HepG2 (cell line): ENCODE data around the gene DNASE1L2. TPM values are rescaled to one million over a fixed set of nuclear protein-coding genes. Genes with fewer than 3 reads are reported as not detected.

Experiments
- ATAC-seq: fragments of 200-7000 bp; cut with Tn5 transposase; 3 replicates; pipeline ENCODE4 v1.9.1; 2020; ENCODE audit warnings: mild to moderate bottlenecking, moderate library complexity
- BruUV-seq: library from RNA; stranded (reverse); fragments of 400-500 nt; replicated peaks from 2 replicates; lab custom pipeline; 2021; lab: Mats Ljungman, UMichigan
- CTCF ChIA-PET: fragments of 300-600 bp; formaldehyde crosslinking; extraction: SDS; loops from one replicate; lab custom pipeline; 2021; ENCODE audit warnings: low total read pairs, inconsistent platforms, low intra/inter-chr PET ratio; lab: Yijun Ruan, JAX
- POLR2A ChIA-PET: fragments of 350-600 bp; sonication (Branson Sonifier 250); formaldehyde crosslinking; loops from one replicate; lab custom pipeline; 2020; ENCODE audit warnings: antibody characterized with exemption, inconsistent platforms; lab: Yijun Ruan, JAX
- DNase-seq: peaks from one replicate; pipeline ENCODE4 v3.0.0-alpha.2; 2015; ENCODE audit warnings: low spot score
- FAIRE-seq: peaks from 3 replicates; lab custom pipeline; 2011; peaks lifted over from hg19 to GRCh38; lab: Jason Lieb, UNC
- H2AFZ ChIP-seq: one replicate; pipeline ENCODE4 v1.6.1; 2011; ENCODE audit warnings: low read length, inconsistent platforms
- H3K27ac ChIP-seq: fragments of 300-600 bp; 3 replicates; pipeline ENCODE4 v1.8.0; 2011; ENCODE audit warnings: mixed run types, mild to moderate bottlenecking, mixed read lengths, low read length, inconsistent platforms; ENCODE audit not compliant: insufficient read depth; ENCODE audit errors: extremely low read length
- H3K27me3 ChIP-seq, 2 experiments: fragments of 200-600 bp in 1 of 2; 2 replicates in 1 of 2; 3 replicates in 1 of 2; pipeline versions ENCODE4 v1.6.0 to v1.8.0; 2011; ENCODE audit warnings: low read length in 2 of 2, mild to moderate bottlenecking in 2 of 2, moderate library complexity in 2 of 2, inconsistent platforms in 1 of 2; ENCODE audit not compliant: insufficient read depth in 2 of 2, control insufficient read depth in 1 of 2
- H3K36me3 ChIP-seq, 2 experiments: fragments of 200-600 bp in 1 of 2; replicated peaks in 1 of 2; 2 replicates in 1 of 2; 3 replicates in 1 of 2; pipeline versions ENCODE4 v1.5.1 to v1.8.0; 2011; ENCODE audit warnings: low read length in 2 of 2, inconsistent platforms in 1 of 2; ENCODE audit not compliant: insufficient read depth in 2 of 2, control insufficient read depth in 1 of 2
- H3K4me1 ChIP-seq: 2 replicates; pipeline ENCODE4 v1.5.1; 2012; ENCODE audit warnings: low read length, inconsistent platforms; ENCODE audit not compliant: insufficient read depth
- H3K4me2 ChIP-seq: 2 replicates; pipeline ENCODE4 v1.6.0; 2011; ENCODE audit warnings: low read depth, low read length, inconsistent platforms
- H3K4me3 ChIP-seq, 3 experiments: fragments of 200-600 bp in 1 of 3; sonication (generic), shearing (Covaris generic) in 1 of 3; replicated peaks in 1 of 3; 2 replicates each; pipeline ENCODE4 v1.5.1; 2011 to 2016; ENCODE audit warnings: low read length in 3 of 3, inconsistent platforms in 2 of 3, low read depth in 2 of 3, mild to moderate bottlenecking in 2 of 3, control low read depth in 1 of 3, mixed read lengths in 1 of 3; ENCODE audit not compliant: insufficient read depth in 1 of 3
- H3K79me2 ChIP-seq: one replicate; pipeline ENCODE4 v1.6.1; 2011; ENCODE audit warnings: low read length, inconsistent platforms; ENCODE audit not compliant: insufficient read depth
- H3K9ac ChIP-seq: 2 replicates; pipeline ENCODE4 v1.6.0; 2011; ENCODE audit warnings: mild to moderate bottlenecking, low read depth, low read length, inconsistent platforms; ENCODE audit not compliant: insufficient read depth
- H3K9me3 ChIP-seq: 2 replicates; pipeline ENCODE4 v1.5.1; 2012; ENCODE audit warnings: mild to moderate bottlenecking, low read length
- H4K20me1 ChIP-seq: 2 replicates; pipeline ENCODE4 v1.6.0; 2011; ENCODE audit warnings: inconsistent platforms, mild to moderate bottlenecking, low read length, moderate library complexity; ENCODE audit not compliant: insufficient read depth
- HNF1A ChIP-seq, 2 experiments: sonication (generic) in 1 of 2; formaldehyde crosslinking in 1 of 2; IDR thresholded peaks; 2 replicates each; pipeline versions ENCODE4 v1.4.0 to v1.6.1; 2016 to 2020; ENCODE audit warnings: borderline replicate concordance in 1 of 2, low read depth in 1 of 2, mild to moderate bottlenecking in 1 of 2, missing genetic modification reagents in 1 of 2
- PHF8 ChIP-seq: sonication (generic); formaldehyde crosslinking; IDR thresholded peaks from 2 replicates; pipeline ENCODE4 v1.5.0; 2020; ENCODE audit warnings: missing genetic modification reagents
- PRDM15 ChIP-seq: sonication (generic); formaldehyde crosslinking; IDR thresholded peaks from 2 replicates; pipeline ENCODE4 v1.4.0; 2020; ENCODE audit warnings: missing genetic modification reagents
- THAP7 ChIP-seq: sonication (generic); formaldehyde crosslinking; IDR thresholded peaks from 2 replicates; pipeline ENCODE4 v1.8.1; 2023; ENCODE audit warnings: mild to moderate bottlenecking, missing genetic modification reagents
- ZNF574 ChIP-seq: sonication (generic); formaldehyde crosslinking; IDR thresholded peaks from 2 replicates; pipeline ENCODE4 v1.4.0; 2020; ENCODE audit warnings: missing genetic modification reagents
- ZNF577 ChIP-seq: sonication (generic); formaldehyde crosslinking; IDR thresholded peaks from 2 replicates; pipeline ENCODE4 v1.4.0; 2020; ENCODE audit warnings: mild to moderate bottlenecking, low read depth, missing genetic modification reagents, borderline replicate concordance
- ZNF777 ChIP-seq: sonication (generic); formaldehyde crosslinking; IDR thresholded peaks from 2 replicates; pipeline ENCODE4 v1.4.0; 2020; ENCODE audit warnings: missing genetic modification reagents
- ZNF792 ChIP-seq: IDR thresholded peaks from 2 replicates; pipeline ENCODE4 v1.6.1; 2016
- WGBS: methylation state at CpG from one replicate; pipeline ENCODE4 v1.1.6; 2017; ENCODE audit warnings: low lambda C conversion rate; 5-methylcytosine and 5-hydroxymethylcytosine counted together
- in situ Hi-C: cut with HindIII; loops from 2 replicates; pipeline ENCODE4 v1.10.0; 2017; ENCODE audit warnings: low pct_unique_long_range_greater_than_20kb; ENCODE audit not compliant: extremely low pct_ligation_motif_present
- intact Hi-C: fragments of 100-400 bp; cut with micrococcal nuclease; formaldehyde crosslinking; loops from one replicate; pipeline ENCODE4 v1.10.0; 2022; ENCODE audit not compliant: unreplicated experiment
- polyA plus RNA-seq, 8 experiments: library from polyadenylated mRNA; depleted of rRNA in 3 of 8; stranded (reverse) in 7 of 8; unstranded in 1 of 8; fragments of >200 nt; fragmentation: Illumina TruSeq in 4 of 8; extraction: Trizol in 4 of 8; gene quantifications; 2 replicates each; pipeline versions ENCODE4 v1.2.1 to v1.2.3, GENCODE V29; 2011 to 2016; ENCODE audit warnings: low read depth in 4 of 8, missing spikeins in 1 of 8, mixed read lengths in 1 of 8; ENCODE audit not compliant: insufficient read depth in 1 of 8
- total RNA-seq, 5 experiments: library from RNA; depleted of rRNA; stranded (reverse); fragments of >200 nt; fragmentation: Illumina TruSeq; extraction: Trizol; gene quantifications; 2 replicates each; pipeline ENCODE4 v1.2.3, GENCODE V29; 2016; ENCODE audit warnings: low read depth in 1 of 5

DNASE1L2 gene
- total and polyA plus RNA-seq, 2 of the 13 experiments (the other 11 are each of a cell fraction or from before 2014, with no cell fraction given), result 0.44 to 0.50 TPM

DNA sequence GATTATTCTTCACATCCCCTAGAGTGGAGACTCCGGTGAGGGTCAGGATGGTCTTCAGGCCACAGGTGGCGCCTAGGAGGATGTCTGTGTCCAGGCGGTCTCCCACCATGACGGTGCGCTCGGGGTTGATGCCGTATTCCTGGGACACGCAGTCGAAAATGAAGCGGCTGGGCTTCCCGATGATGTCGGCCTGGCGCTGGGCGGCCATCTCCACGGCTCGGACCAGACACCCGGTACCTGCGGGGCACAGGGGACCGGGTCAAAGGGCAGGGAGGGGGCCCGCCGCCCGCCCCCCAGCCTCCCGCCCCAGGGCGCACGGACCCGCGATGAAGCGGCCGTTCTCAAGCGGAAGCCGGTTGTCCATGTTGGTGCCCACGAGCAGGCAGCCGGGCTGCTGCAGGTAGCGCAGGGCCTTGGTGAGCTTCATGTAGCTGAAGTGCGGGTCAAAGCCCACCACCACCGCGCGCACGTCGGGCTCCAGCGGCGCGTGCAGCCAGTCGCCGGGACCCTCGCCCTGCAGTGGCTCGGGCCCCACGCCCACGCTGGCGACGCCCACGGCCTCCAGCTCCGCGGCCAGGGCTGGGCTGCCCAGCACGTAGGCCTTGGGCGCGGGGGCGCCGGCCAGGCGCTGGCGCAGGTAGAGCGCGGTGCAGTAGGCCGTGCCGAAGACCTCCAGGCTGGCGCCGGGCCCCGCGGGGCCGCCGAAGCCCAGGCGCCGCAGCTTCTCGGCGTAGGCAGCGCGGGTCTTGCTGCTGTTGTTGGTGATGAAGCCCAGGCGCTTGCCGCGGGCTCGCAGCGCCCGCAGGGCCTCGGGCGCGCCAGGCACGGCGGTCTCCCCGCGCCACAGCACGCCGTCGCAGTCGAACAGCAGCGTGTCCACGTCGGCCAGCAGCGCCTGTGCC is 22.2 kb upstream of the DNASE1L2 start:
- intact Hi-C loops, result no loop called here
- in situ Hi-C loops, result no loop called here
- H3K4me3 ChIP-seq, result peak overlapping the region; percentile 63 to 89 (median 69)
- ATAC-seq (no peak), DNase-seq (no peak), FAIRE-seq (no peak)
- no peaks in the 10 kb centered on the region for H3K9me3 ChIP-seq
- no peaks in the 10 kb centered on the region; a peak in 1 of 5 replicates for H3K27me3 ChIP-seq
- H3K79me2 ChIP-seq, result peaks cover 20% of the 10 kb centered on the region
- peak overlapping the region; percentile 95 for H3K9ac ChIP-seq
- peaks cover 2 to 7% of the 10 kb centered on the region in 2 experiments; a peak in 2 of 5 replicates for H3K36me3 ChIP-seq
- H3K4me1 ChIP-seq, result peaks cover 65% of the 10 kb centered on the region
- 0 out of 2 replicates have a peak, but pooled peaks cover 3% of the 10 kb centered on the region for H4K20me1 ChIP-seq
- H3K4me2 ChIP-seq, result peak overlapping the region; percentile 95
- no peak overlapping the region for H2AFZ ChIP-seq
- BruUV-seq, result no TSS peak
- ChIA-PET POLR2A (interaction anchor here (0.5 to 3.0 kb wide), 16 partner anchors 9 to 375 kb away, joined by 3 to 26 read pairs (median 4); partner anchors contain the start of genes ATP6V0C, E4F1, ECI1 and MLST8), CTCF (no interaction called here)
- peak overlapping the region; percentile 85 for H3K27ac ChIP-seq
- WGBS, result 3% methylated on average over 17 of the region's 98 CpGs
- TF ChIP-seq HNF1A (IDR thresholded peaks at IDR 0.05; ENCODE audit: low read depth) (no peak), HNF1A (CRISPR knock-in tag; IDR thresholded peaks at IDR 0.05; ENCODE audit: borderline replicate concordance) (no peak), ZNF574 (CRISPR knock-in tag) (no peak), ZNF777 (CRISPR knock-in tag) (peak; percentile 29; the same call in 1 of the 2 replicates), PRDM15 (0 out of 2 replicates have a peak, but pooled peaks have one; percentile 32), THAP7 (no peak), PHF8 (CRISPR knock-in tag) (peak; percentile 32; the same call in 1 of the 2 replicates), ZNF577 (CRISPR knock-in tag) (no peak), ZNF792 (CRISPR knock-in tag) (no peak)
